OCI-LY1 (cell line): ENCODE results near the gene HLA-DQB1.
A peak's percentile ranks its signal among the peaks of the same experiment; 100 is the strongest.

Experiments used
- CTCF ChIP-seq: fragments of 200-600 bp; sonication (generic), shearing (Covaris generic); IDR thresholded peaks from 2 replicates; pipeline ENCODE4 v1.5.1; 2017; ENCODE audit warnings: mild to moderate bottlenecking, antibody characterized with exemption, low read length, moderate library complexity, mixed read lengths
- EZH2 ChIP-seq: fragments of 200-600 bp; sonication (generic), shearing (Covaris generic); IDR thresholded peaks from 2 replicates; pipeline ENCODE4 v1.8.0; 2017; ENCODE audit warnings: borderline replicate concordance, mixed run types, mild to moderate bottlenecking, antibody characterized with exemption, low read length, moderate library complexity, mixed read lengths

GRCh38 chr6:32627831-32628230 lies 38.6 kb downstream of the HLA-DQB1 start:
- no peak for TF ChIP-seq EZH2
- TF ChIP-seq CTCF, result peak; percentile 15; the same call in 1 of the 2 replicates
